Measurements from ENCODE around the gene BCKDK.

DNA sequence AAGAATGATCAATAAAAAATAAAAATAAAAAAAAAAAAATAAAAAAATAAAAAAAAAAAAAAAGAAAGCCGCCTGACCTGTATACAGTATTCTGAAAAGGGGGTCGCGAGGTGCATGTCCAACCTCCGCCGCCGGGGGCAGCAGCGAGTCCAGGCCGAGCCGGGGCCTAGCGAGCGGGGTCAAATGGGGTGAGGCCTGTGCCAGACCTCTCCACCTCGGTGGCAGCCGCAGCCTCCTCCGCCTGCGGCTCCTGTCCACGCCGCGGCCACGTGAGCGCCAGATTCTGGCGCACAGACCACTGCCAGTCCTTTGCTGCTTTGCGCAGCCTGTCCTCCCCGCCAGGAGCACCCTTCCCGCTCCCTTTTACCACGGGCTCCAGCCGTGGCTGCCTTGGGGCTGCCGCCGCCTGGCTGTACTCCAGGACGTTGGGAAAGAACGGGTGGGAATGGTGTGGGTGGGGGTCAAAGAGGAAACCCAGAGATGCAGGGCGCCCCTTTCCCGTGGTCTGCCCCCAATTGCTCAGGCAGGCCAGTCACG is 2.4 kb upstream of the BCKDK start:
- TF ChIP-seq CTCF (IDR thresholded peaks at IDR 0.05) (peak; percentile 71 to 89 (median 76)), POLR2A (IDR thresholded peaks at IDR 0.05) (no peak)

All from esophagus squamous epithelium (tissue), 4 donors.